Stimulated activated CD8-positive, alpha-beta memory T cell treated with anti-CD3 and anti-CD28 coated beads, Interleukin-7, amount 100 ng/mL, for 24 hours (primary cell): Measurements from ENCODE around the gene RANBP9.

ENCODE experiments used
- DNase-seq: peaks from one replicate; pipeline ENCODE4 v3.0.0-alpha.2; 2020; ENCODE audit warnings: low read depth

The RANBP9 gene

GRCh38 chr6:13677878-13678254 lies 33.8 kb downstream of the RANBP9 start:
- DNase-seq, result no peak

GRCh38 chr6:13676551-13677156 lies 35.0 kb downstream of the RANBP9 start:
- DNase-seq, result no peak

GRCh38 chr6:13674533-13675190 lies 37.0 kb downstream of the RANBP9 start:
- DNase-seq, result no peak

- DNase-seq, result no peak
These were observed 37.7 kb downstream of the RANBP9 start for GRCh38 chr6:13673825-13674444.

GRCh38 chr6:13673368-13673767 lies 38.3 kb downstream of the RANBP9 start:
- DNase-seq, result no peak

- no peak for DNase-seq
These were observed 38.7 kb downstream of the RANBP9 start for GRCh38 chr6:13672904-13673303.

- no peak for DNase-seq
These were observed 40.0 kb downstream of the RANBP9 start for GRCh38 chr6:13671548-13672127.

- no peak for DNase-seq
These were observed 42.2 kb downstream of the RANBP9 start for GRCh38 chr6:13669476-13669875.

- no peak for DNase-seq
These were observed 43.2 kb downstream of the RANBP9 start for GRCh38 chr6:13668291-13668928.

GRCh38 chr6:13667655-13668054 lies 44.0 kb downstream of the RANBP9 start:
- no peak for DNase-seq

- no peak for DNase-seq
These were observed 45.2 kb downstream of the RANBP9 start for GRCh38 chr6:13666194-13667105.

GRCh38 chr6:13664703-13665352 lies 46.8 kb downstream of the RANBP9 start:
- DNase-seq, result no peak

- no peak for DNase-seq
These were observed 47.6 kb downstream of the RANBP9 start for GRCh38 chr6:13663986-13664385.

- no peak for DNase-seq
These were observed 48.8 kb downstream of the RANBP9 start for GRCh38 chr6:13662651-13663334.

GRCh38 chr6:13661647-13662046 lies 50.0 kb downstream of the RANBP9 start:
- DNase-seq, result no peak

GRCh38 chr6:13660893-13661292 lies 50.7 kb downstream of the RANBP9 start:
- no peak for DNase-seq

GRCh38 chr6:13660273-13660672 lies 51.4 kb downstream of the RANBP9 start:
- no peak for DNase-seq

- DNase-seq, result no peak
These were observed 55.9 kb downstream of the RANBP9 start for GRCh38 chr6:13655700-13656099.

GRCh38 chr6:13654496-13654895 lies 57.1 kb downstream of the RANBP9 start:
- no peak for DNase-seq

- no peak for DNase-seq
These were observed 58.3 kb downstream of the RANBP9 start for GRCh38 chr6:13653296-13653695.

- DNase-seq, result no peak
These were observed 62.2 kb downstream of the RANBP9 start for GRCh38 chr6:13649393-13649792.
